ENCODE measurements around the gene AMOTL2.

- no peak for TF ChIP-seq CTCF (IDR thresholded peaks at IDR 0.05)
- no peak for TF ChIP-seq POLR2A (IDR thresholded peaks at IDR 0.05)
Measured at GRCh38 chr3:134332344-134332743, 41.9 kb downstream of the AMOTL2 start.
